Ovary (tissue), 3 donors: ENCODE results near the gene PTN.

Experiments used
- EP300 ChIP-seq: sonication (generic); formaldehyde crosslinking; IDR thresholded peaks from one replicate; pipeline ENCODE4 v1.6.1; 2017; ENCODE audit warnings: antibody characterized with exemption
- POLR2A ChIP-seq: fragments of 450-650 bp; IDR thresholded peaks from one replicate; pipeline ENCODE4 v1.6.1; 2017; ENCODE audit warnings: antibody characterized with exemption, mild to moderate bottlenecking, moderate library complexity
- TF ChIP-seq, protein P1 (sequence below), 3 donors: fragments of 450-650 bp in 2 of 3; fragments of 200-600 bp in 1 of 3; IDR thresholded peaks; one replicate each; pipeline versions ENCODE4 v1.5.1 to v1.8.0; 2016 to 2022; ENCODE audit warnings: antibody characterized with exemption in 3 of 3, mild to moderate bottlenecking in 1 of 3
- donor health status: DM: no; HTN: no; CAD: no.

- TF ChIP-seq, protein P1, sequence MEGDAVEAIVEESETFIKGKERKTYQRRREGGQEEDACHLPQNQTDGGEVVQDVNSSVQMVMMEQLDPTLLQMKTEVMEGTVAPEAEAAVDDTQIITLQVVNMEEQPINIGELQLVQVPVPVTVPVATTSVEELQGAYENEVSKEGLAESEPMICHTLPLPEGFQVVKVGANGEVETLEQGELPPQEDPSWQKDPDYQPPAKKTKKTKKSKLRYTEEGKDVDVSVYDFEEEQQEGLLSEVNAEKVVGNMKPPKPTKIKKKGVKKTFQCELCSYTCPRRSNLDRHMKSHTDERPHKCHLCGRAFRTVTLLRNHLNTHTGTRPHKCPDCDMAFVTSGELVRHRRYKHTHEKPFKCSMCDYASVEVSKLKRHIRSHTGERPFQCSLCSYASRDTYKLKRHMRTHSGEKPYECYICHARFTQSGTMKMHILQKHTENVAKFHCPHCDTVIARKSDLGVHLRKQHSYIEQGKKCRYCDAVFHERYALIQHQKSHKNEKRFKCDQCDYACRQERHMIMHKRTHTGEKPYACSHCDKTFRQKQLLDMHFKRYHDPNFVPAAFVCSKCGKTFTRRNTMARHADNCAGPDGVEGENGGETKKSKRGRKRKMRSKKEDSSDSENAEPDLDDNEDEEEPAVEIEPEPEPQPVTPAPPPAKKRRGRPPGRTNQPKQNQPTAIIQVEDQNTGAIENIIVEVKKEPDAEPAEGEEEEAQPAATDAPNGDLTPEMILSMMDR (IDR thresholded peaks at IDR 0.05) = no peak
- TF ChIP-seq POLR2A = no peak
- TF ChIP-seq EP300 = no peak
These were observed 54.4 kb downstream of the PTN start for GRCh38 chr7:137289101-137289500.
